Measurements from ENCODE around the gene ACOT4. TPM values are rescaled to one million over a fixed set of nuclear protein-coding genes. Genes with fewer than 3 reads are reported as not detected.
"Not testable (repeated sequence)": the region's sequence is repeated elsewhere in the genome, so short reads cannot be mapped to it uniquely, and the experiment has no call there.

The ACOT4 gene, protein sequence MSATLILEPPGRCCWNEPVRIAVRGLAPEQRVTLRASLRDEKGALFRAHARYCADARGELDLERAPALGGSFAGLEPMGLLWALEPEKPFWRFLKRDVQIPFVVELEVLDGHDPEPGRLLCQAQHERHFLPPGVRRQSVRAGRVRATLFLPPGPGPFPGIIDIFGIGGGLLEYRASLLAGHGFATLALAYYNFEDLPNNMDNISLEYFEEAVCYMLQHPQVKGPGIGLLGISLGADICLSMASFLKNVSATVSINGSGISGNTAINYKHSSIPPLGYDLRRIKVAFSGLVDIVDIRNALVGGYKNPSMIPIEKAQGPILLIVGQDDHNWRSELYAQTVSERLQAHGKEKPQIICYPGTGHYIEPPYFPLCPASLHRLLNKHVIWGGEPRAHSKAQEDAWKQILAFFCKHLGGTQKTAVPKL
- total RNA-seq, result 1.2 TPM

- DNase-seq (ENCODE audit: low spot score in 2 of 2), result peak in 1 of 2 donors; percentile 43
- FAIRE-seq, result no peak
These were observed at the start of gene ACOT4 for GRCh38 chr14:73591690-73592449. ACOT4 (plus strand) TSS chr14:73591873; CDS start chr14:73591960, 87 bp downstream.

- not testable (repeated sequence) for DNase-seq (ENCODE audit: low spot score in 2 of 2); FAIRE-seq
These were observed 48.7 kb upstream of the ACOT4 start for GRCh38 chr14:73542961-73543360.

DNA sequence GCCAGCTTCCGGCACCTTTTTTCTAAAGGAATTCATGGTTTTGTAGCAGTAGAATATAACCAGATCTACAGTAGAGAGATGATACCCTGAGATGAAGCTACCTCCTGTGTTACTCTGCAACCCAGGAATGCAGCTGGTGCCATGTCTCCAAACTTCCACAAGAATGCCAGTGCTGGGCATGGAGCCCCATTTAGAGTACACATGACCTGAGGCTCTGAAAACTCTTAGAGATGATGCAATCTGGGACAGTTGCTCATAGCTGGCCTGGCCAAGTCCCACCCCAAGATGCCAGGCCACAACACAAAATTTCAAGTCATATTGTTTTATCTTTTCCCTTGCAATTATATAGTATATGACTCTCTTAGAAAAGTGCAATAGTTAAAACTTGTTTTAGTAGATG is 46.3 kb upstream of the ACOT4 start:
- not testable (repeated sequence) for DNase-seq (ENCODE audit: low spot score in 2 of 2); FAIRE-seq

DNA sequence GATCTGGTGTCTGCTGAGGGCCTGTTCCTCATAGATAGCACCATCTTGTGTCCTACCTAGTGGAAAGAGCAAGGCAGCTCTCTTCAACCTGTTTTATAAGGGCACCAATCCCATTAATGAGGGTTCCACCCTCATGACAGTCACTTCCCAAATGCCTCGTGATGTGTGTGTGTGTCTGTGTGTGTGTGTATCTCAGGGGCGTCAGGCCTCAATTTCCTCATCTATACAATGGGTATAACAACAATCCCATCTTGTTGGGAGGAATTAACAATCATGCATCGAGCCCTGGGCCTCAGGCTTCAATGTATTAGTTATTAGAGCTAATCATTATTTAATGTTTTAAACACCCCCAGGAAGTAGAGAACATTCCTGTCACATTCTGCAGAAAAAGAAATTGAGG is 42.6 kb upstream of the ACOT4 start:
- not testable (repeated sequence) for DNase-seq (ENCODE audit: low spot score in 2 of 2); FAIRE-seq

DNA sequence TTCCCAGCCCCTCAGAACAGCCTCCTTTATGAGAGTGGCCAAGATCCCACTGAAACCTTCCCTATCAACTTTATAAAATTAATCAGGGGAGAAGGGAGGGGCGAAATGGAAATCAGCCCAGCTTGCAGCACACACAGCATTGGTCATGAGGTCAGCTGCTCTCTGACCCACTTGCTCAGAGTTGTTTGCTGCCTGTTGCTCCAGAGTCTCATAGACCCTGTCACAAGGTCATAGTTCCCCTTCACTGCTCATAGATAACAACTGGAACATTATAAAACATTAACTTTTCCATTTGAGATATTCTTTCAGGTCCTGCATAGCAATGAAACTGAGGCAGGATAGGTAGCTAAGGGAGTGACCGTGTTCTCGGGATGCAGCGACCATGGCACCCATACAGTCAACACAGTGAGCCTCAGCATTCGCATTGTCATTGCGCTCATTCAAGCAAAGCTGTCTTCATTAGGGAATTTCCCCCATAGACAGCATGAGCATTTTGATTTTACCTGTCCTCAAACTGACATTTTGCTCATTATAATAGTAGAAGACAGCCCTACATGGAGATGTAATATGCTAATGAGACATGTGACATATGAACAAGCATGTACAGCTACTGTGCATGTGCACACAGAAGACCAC is 41.7 kb upstream of the ACOT4 start:
- FAIRE-seq; DNase-seq (ENCODE audit: low spot score in 2 of 2): not testable (repeated sequence)

- no peak for DNase-seq (ENCODE audit: low spot score in 2 of 2)
- no peak for FAIRE-seq
These were observed 37.8 kb upstream of the ACOT4 start for GRCh38 chr14:73553845-73554244.

GRCh38 chr14:73557201-73557600 is 34.5 kb upstream of the ACOT4 start:
- not testable (repeated sequence) for FAIRE-seq; DNase-seq (ENCODE audit: low spot score in 2 of 2)

DNA sequence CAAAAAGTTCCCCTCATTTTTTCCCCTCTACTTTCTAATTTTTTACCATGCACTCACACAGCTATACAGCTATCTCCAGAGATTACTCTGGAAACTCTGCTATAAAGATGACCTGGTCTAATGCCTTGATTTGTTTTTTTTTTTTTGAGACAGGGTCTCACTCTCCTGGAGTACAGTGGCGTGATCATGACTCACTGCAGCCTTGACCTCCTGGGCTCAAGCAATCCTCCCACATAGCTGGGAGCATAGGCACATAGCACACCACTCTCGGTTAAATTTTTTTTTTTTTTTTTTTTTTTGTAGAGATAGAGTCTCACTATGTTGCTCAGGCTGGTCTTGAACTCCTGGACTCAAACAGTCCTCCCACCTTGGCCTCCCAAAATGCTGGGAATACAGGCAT is 33.4 kb upstream of the ACOT4 start:
- not testable (repeated sequence) for DNase-seq (ENCODE audit: low spot score in 2 of 2); FAIRE-seq

DNA sequence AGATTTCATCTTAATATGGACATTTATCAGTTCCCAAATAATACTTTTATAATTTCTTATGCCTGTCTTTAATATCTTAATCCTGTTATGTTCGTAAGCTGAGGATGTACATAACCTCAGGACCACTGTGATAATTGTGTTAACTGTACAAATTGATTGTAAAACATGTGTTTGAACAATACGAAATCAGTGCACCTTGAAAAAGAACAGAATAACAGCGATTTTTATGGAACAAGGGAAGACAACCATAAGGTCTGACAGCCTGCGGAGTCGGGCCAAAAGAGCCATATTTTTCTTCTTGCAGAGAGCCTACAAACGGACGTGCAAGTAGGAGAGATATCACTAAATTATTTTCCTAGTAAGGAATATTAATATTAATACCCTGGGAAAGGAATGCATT is 29.4 kb upstream of the ACOT4 start:
- not testable (repeated sequence) for FAIRE-seq; DNase-seq (ENCODE audit: low spot score in 2 of 2)

DNA sequence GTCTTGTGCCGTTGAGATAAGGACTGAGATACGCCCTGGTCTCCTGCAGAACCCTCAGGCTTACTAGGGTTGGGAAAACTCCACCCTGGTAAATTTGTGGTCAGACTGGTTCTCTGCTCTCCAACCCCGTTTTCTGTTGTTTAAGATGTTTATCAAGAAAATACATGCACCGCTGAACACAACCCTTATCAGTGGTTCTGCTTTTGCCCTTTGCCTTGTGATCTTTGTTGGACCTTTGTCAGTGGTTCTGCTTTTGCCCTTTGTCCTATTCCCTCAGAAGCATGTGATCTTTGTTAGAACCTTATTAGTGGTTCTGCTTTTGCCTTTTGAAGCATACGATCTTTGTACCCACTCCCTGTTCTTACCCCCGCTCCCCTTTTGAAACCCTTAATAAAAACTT is 29.0 kb upstream of the ACOT4 start:
- not testable (repeated sequence) for FAIRE-seq; DNase-seq (ENCODE audit: low spot score in 2 of 2)

- not testable (repeated sequence) for FAIRE-seq; DNase-seq (ENCODE audit: low spot score in 2 of 2)
These were observed 25.2 kb upstream of the ACOT4 start for GRCh38 chr14:73566431-73566830.

- not testable (repeated sequence) for DNase-seq (ENCODE audit: low spot score in 2 of 2); FAIRE-seq
These were observed 24.7 kb upstream of the ACOT4 start for GRCh38 chr14:73566935-73567334.

GRCh38 chr14:73567358-73567757 is 24.3 kb upstream of the ACOT4 start:
- FAIRE-seq, result no peak

DNA sequence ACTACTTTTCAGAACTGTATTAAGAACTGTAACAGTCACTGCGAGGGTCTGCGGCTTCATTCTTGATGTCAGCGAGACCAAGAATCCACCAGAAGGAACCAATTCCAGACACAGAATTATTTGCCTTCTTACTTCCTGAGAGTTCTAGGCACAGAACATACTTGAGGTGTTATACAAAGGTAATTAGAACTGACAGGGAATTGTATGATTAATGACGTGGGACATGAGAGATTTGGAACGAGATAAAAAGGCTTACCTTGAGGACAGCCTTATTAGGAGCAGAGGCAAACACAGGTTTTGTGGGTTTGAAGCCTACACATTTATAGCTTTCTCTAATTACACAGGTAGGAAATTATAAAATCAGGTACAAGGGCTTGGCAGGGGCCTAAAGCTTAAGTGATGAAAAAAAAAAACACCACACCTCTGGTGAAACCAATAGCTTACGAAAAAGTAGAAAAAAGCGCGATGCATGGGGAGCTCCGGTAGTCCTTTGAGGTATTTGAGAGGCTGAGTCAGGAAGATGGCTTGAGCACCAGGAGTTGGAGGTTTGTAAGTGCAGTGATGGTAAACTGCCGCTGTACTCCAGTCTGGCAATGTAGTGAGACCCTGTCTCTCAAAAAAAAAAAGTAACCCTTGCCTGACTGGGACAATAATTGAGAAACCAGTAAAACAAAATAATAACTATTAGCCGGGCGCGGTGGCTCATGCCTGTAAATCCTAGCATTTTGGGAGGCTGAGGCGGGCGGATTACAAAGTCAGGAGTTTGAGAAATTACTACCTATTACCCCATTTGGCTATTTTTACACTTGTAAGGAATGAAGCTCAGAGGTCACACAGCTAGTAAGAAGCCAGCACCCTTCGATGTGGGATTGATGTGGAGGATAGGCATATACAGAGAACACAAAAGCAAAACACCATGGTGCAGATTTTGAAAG is 23.5 kb upstream of the ACOT4 start:
- FAIRE-seq (no peak), DNase-seq (ENCODE audit: low spot score in 2 of 2) (no peak)

More at GRCh38 chr14:73567358-73567757, 24.3 kb upstream of the ACOT4 start:
- no peak for DNase-seq (ENCODE audit: low spot score in 2 of 2)

DNA sequence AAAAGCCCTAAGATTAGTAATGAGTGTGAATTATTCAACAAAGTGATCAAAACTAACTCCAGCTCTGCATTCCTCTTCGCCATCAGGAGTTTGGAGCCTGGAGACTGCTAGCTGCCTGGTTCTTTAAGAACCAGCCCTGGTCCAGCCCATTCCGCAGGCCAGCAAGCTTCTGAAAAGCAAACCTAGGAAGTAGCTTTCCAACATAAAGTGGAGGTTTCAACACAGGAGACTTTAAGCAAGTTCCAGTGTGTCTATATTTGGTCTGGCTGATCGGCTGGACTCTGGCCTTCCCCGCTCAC is 22.8 kb upstream of the ACOT4 start:
- not testable (repeated sequence) for FAIRE-seq; DNase-seq (ENCODE audit: low spot score in 2 of 2)

- DNase-seq (ENCODE audit: low spot score in 2 of 2), result peak; percentile 68 to 76
- not testable (repeated sequence) for FAIRE-seq
These were observed 22.3 kb upstream of the ACOT4 start, which contains the start of gene ACOT2 for GRCh38 chr14:73569185-73569958. ACOT2 (plus strand) TSS chr14:73569213; CDS start chr14:73569241, 28 bp downstream.

DNA sequence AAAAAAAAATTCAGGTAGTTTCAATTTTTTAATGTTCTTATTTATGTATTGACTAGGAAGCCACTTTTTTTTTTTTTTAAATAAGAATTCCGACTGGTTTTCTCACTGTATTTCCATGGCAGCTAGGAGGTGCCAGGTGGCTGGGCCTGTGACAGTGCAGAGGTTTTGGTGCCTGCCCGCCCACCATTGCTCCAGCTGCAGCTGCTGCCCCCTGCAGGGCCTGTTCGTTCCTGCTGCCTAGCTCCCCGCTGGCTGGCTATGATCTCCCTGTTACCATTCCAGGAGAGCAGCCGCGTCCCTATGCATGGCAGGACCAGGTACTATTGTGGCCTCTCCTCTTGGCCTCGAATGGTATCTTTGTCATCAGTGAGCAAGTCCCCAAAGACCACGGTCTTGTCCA is 20.8 kb upstream of the ACOT4 start:
- not testable (repeated sequence) for DNase-seq (ENCODE audit: low spot score in 2 of 2); FAIRE-seq

- DNase-seq (ENCODE audit: low spot score in 2 of 2); FAIRE-seq: not testable (repeated sequence)
These were observed 18.6 kb upstream of the ACOT4 start for GRCh38 chr14:73573034-73573433.

DNA sequence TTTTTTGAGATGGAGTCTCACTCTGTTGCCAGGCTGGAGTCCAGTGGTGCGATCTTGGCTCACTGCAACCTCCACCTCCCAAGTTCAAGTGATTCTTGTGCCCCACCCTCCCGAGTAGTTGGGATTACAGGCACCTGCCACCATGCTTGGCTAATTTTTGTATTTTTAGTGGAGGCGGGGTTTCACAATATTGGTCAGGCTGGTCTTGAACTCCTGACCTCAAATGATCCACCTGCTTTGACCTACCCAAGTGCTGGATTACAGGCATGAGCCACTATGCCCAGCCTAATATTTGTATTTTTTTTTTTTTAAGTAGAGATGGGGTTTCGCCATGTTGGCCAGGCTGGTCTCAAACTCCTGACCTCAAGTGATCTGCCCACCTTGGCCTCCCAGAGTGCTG is 17.9 kb upstream of the ACOT4 start:
- DNase-seq (ENCODE audit: low spot score in 2 of 2); FAIRE-seq: not testable (repeated sequence)

Measured in frontal cortex (tissue), 4 donors.